Bronchial epithelial cell (primary cell): ENCODE data around the gene B3GNT9. TPM values are rescaled to one million over a fixed set of nuclear protein-coding genes. Genes with fewer than 3 reads are reported as not detected.

Experiments used
- DNase-seq: peaks from one replicate; pipeline ENCODE4 v3.0.0-alpha.2; 2010; ENCODE audit warnings: low read depth
- FAIRE-seq: peaks from 2 replicates; lab custom pipeline; 2011; peaks lifted over from hg19 to GRCh38; lab: Jason Lieb, UNC
- H3K27me3 ChIP-seq: 2 replicates; pipeline ENCODE4 v1.5.1; 2011; ENCODE audit warnings: low read length; ENCODE audit not compliant: control insufficient read depth, insufficient read depth
- H3K36me3 ChIP-seq: 2 replicates; pipeline ENCODE4 v1.5.1; 2011; ENCODE audit warnings: low read length; ENCODE audit not compliant: control insufficient read depth, insufficient read depth
- H3K4me3 ChIP-seq: 2 replicates; pipeline ENCODE4 v1.5.1; 2011; ENCODE audit warnings: mild to moderate bottlenecking, low read depth, low read length, control low read depth
- CTCF ChIP-seq: IDR thresholded peaks from 2 replicates; pipeline ENCODE4 v1.5.1; 2011; ENCODE audit warnings: mild to moderate bottlenecking, moderate library complexity, low read length, control low read depth, inconsistent platforms; ENCODE audit not compliant: insufficient read depth, severe bottlenecking
- total RNA-seq: library from RNA; depleted of rRNA; stranded (reverse); fragments of >200 nt; gene quantifications from 2 replicates; pipeline ENCODE4 v1.2.1, GENCODE V29; 2014

The B3GNT9 gene, protein sequence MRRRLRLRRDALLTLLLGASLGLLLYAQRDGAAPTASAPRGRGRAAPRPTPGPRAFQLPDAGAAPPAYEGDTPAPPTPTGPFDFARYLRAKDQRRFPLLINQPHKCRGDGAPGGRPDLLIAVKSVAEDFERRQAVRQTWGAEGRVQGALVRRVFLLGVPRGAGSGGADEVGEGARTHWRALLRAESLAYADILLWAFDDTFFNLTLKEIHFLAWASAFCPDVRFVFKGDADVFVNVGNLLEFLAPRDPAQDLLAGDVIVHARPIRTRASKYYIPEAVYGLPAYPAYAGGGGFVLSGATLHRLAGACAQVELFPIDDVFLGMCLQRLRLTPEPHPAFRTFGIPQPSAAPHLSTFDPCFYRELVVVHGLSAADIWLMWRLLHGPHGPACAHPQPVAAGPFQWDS
- total RNA-seq = 8.7 and 11.4 TPM in 2 replicates

- DNase-seq (peak; percentile 38), FAIRE-seq (no peak)
Measured at GRCh38 chr16:67150833-67151396, at the start of gene B3GNT9. Gene B3GNT9, minus strand, starts transcription at chr16:67150998. Its CDS starts 513 bp downstream, at chr16:67150485.

GRCh38 chr16:67200491-67200890 lies 49.7 kb upstream of the B3GNT9 start:
- H3K27me3 ChIP-seq = no peaks in the 10 kb centered on the region
- no peak for TF ChIP-seq CTCF
- H3K36me3 ChIP-seq = peaks cover 45% of the 10 kb centered on the region
- DNase-seq (no peak), FAIRE-seq (no peak)
- H3K4me3 ChIP-seq = peak overlapping the region; percentile 61

More at GRCh38 chr16:67150833-67151396, at the start of gene B3GNT9:
- Histone ChIP-seq H3K27me3 (no peaks in the 10 kb centered on the region), H3K4me3 (peak within 1 kb of the TSS; percentile 58), H3K36me3 (peaks cover 4% of the 10 kb centered on the region)
- no peak for TF ChIP-seq CTCF

GRCh38 chr16:67199808-67200198 lies 49.0 kb upstream of the B3GNT9 start:
- TF ChIP-seq CTCF = peak; percentile 40
- peak overlapping the region; percentile 61 for H3K4me3 ChIP-seq
- DNase-seq (no peak), FAIRE-seq (no peak)
- H3K36me3 ChIP-seq = peaks cover 51% of the 10 kb centered on the region
- H3K27me3 ChIP-seq = no peaks in the 10 kb centered on the region

DNA sequence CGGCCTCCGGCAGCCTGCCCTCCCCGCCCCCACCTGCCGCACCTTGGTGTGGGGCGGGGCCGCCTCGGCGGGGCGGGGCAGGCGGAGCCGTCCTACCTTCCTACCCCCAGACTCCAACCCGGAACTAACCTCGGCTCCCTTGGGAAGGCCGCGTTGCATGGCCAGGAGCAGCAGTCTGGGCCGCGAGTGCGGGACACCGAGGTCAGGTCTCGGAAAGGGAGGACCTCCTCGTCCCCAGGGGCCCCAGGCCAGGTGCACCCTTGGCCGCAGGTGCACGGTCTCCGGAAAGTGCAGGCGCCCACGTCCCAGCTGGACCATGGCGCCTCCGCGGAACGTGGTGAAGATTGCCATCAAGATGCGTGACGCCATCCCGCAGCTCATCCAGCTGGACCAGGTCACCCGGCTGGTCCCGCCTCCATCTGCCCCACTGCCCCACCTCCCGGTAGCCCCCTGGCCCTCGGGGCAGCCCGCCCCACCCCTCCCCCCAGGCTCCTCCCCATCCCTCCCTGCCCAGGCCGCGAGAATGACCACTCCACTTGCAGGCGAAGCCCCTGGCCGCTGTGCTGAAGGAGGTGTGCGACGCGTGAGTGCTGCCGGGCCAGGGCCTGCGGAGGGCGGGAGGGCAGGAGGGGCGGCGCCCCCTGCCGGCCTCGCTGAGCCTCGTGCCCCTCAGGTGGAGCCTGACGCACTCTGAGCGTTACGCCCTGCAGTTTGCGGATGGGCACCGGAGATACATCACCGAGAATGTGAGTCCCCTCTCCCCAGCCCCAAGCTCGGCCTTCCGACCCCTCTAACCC lies 48.4 kb upstream of the B3GNT9 start, which contains the start of gene ELMO3:
Gene ELMO3 (plus strand): TSS at position 121 of the 797 bp plus-strand sequence. CDS start 196 bp downstream, at position 317.
- peak; percentile 96 for TF ChIP-seq CTCF
- Histone ChIP-seq H3K27me3 (no peaks in the 10 kb centered on the region), H3K36me3 (peaks cover 56% of the 10 kb centered on the region), H3K4me3 (peak within 1 kb of the TSS; percentile 61)
- FAIRE-seq (no peak), DNase-seq (peak; percentile 66)

DNA sequence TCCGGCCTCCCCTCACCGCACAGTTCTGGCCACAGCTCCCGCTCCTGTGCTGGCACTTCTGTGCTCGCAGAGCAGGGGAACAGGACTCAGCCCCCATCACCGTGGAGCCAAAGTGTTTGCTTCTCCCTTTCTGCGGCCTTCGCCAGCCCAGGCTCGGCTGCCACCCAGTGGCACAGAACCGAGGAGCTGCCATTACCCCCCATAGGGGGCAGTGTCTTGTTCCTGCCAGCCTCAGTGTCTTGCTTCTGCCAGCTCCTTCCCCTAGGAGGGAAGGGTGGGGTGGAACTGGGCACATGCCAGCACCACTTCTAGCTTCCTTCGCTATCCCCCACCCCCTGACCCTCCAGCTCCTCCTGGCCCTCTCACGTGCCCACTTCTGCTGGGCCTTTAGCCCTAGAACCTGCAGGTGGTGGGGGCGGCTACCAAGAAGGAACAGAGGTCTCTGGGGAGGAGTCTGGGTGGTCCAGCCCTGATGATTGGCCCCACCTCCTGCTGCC lies 47.5 kb upstream of the B3GNT9 start:
- Histone ChIP-seq H3K27me3 (no peaks in the 10 kb centered on the region), H3K36me3 (peaks cover 56% of the 10 kb centered on the region), H3K4me3 (no peak overlapping the region)
- FAIRE-seq (no peak), DNase-seq (peak; percentile 69)
- peak; percentile 100 for TF ChIP-seq CTCF
